OCI-LY7 (cell line): ENCODE measurements around the gene IFI27L1. TPM values are rescaled to one million over a fixed set of nuclear protein-coding genes. Genes with fewer than 3 reads are reported as not detected.

Experiments
- BruUV-seq: library from RNA; stranded (reverse); fragments of 400-500 nt; replicated peaks from 2 replicates; lab custom pipeline; 2021; lab: Mats Ljungman, UMichigan
- CTCF ChIA-PET: fragments of 300-600 bp; sonication (Branson Sonifier 250); formaldehyde crosslinking; loops from one replicate; lab custom pipeline; 2022; ENCODE audit warnings: antibody characterized with exemption; ENCODE audit not compliant: unreplicated experiment; lab: Charles Lee
- POLR2A ChIA-PET: fragments of 300-600 bp; sonication (Branson Sonifier 250); formaldehyde crosslinking; loops from one replicate; lab custom pipeline; 2022; ENCODE audit warnings: antibody characterized with exemption; lab: Charles Lee
- DNase-seq: peaks from one replicate; pipeline ENCODE4 v3.0.0-alpha.2; 2015; ENCODE audit warnings: low spot score
- H2AFZ ChIP-seq: fragments of 200-600 bp; sonication (generic), shearing (Covaris generic); 2 replicates; pipeline ENCODE4 v1.6.1; 2014; ENCODE audit warnings: mild to moderate bottlenecking, antibody characterized with exemption, low read length, moderate library complexity
- H3K27ac ChIP-seq: fragments of 200-600 bp; sonication (generic); 2 replicates; pipeline ENCODE4 v1.5.1; 2014; ENCODE audit warnings: mixed run types, low read depth, mild to moderate bottlenecking, moderate library complexity, low read length, inconsistent platforms; ENCODE audit not compliant: poor library complexity, severe bottlenecking
- H3K36me3 ChIP-seq: fragments of 200-600 bp; sonication (generic); 2 replicates; pipeline ENCODE4 v1.6.1; 2014; ENCODE audit warnings: mild to moderate bottlenecking, antibody characterized with exemption, low read length, moderate library complexity, mixed read lengths; ENCODE audit not compliant: insufficient read depth
- H3K4me1 ChIP-seq: fragments of 200-600 bp; sonication (generic); 2 replicates; pipeline ENCODE4 v1.5.1; 2014; ENCODE audit warnings: mild to moderate bottlenecking, low read length; ENCODE audit not compliant: insufficient read depth, poor library complexity, severe bottlenecking
- H3K4me2 ChIP-seq: fragments of 200-600 bp; sonication (generic); 2 replicates; pipeline ENCODE4 v1.6.1; 2014; ENCODE audit warnings: mild to moderate bottlenecking, low read length
- H3K4me3 ChIP-seq: fragments of 200-600 bp; sonication (generic); 2 replicates; pipeline ENCODE4 v1.5.1; 2014; ENCODE audit warnings: mild to moderate bottlenecking, low read depth, low read length; ENCODE audit not compliant: poor library complexity, severe bottlenecking
- H3K79me2 ChIP-seq: fragments of 200-600 bp; sonication (generic); 2 replicates; pipeline ENCODE4 v1.6.1; 2016; ENCODE audit warnings: low read depth, mild to moderate bottlenecking, low read length, moderate library complexity, mixed read lengths; ENCODE audit not compliant: insufficient read depth
- H3K9me2 ChIP-seq: fragments of 200-600 bp; sonication (generic); 2 replicates; pipeline ENCODE4 v1.6.1; 2016; ENCODE audit warnings: mild to moderate bottlenecking, low read length, mixed read lengths; ENCODE audit not compliant: insufficient read depth
- H3K9me3 ChIP-seq: fragments of 200-600 bp; sonication (generic); 2 replicates; pipeline ENCODE4 v1.6.1; 2014; ENCODE audit warnings: mild to moderate bottlenecking, mixed run types, low read length, mixed read lengths
- H4K20me1 ChIP-seq: fragments of 200-600 bp; sonication (generic); 2 replicates; pipeline ENCODE4 v1.6.1; 2014; ENCODE audit warnings: mild to moderate bottlenecking, antibody characterized with exemption, low read length, moderate library complexity, mixed read lengths; ENCODE audit not compliant: insufficient read depth
- CTCF ChIP-seq: fragments of 200-600 bp; sonication (generic); conservative IDR thresholded peaks from 2 replicates; pipeline ENCODE4 v1.5.1; 2014; ENCODE audit warnings: mild to moderate bottlenecking, antibody characterized with exemption, low read length, moderate library complexity, mixed read lengths
- EZH2phosphoT487 ChIP-seq: fragments of 200-600 bp; sonication (generic); IDR thresholded peaks from 2 replicates; pipeline ENCODE4 v1.6.1; 2018; ENCODE audit warnings: low read depth, borderline replicate concordance, mild to moderate bottlenecking, mixed run types, antibody characterized with exemption, low read length, moderate library complexity, mixed read lengths
- intact Hi-C: fragments of 100-400 bp; cut with micrococcal nuclease; formaldehyde crosslinking; loops from one replicate; pipeline ENCODE4 v1.10.0; 2022; ENCODE audit not compliant: unreplicated experiment
- total RNA-seq, 2 experiments: library from RNA; depleted of rRNA in 1 of 2; stranded (reverse); fragments of >200 nt in 1 of 2; shearing (Covaris generic) in 1 of 2; gene quantifications; 2 replicates each; pipeline ENCODE4 v1.2.3, GENCODE V29; 2014 to 2022

IFI27L1 gene
- total RNA-seq, 2 experiments from 2014 or later, result 49.0 to 61.5 TPM

- no peaks in the 10 kb centered on the region for H3K9me3 ChIP-seq
- no peak overlapping the region for H3K4me3 ChIP-seq
- TF ChIP-seq EZH2phosphoT487 (no peak), CTCF (no peak)
- intact Hi-C loops, result no loop called here
- no TSS peak for BruUV-seq
- POLR2A ChIA-PET, result interaction anchor here (0.5 kb wide), 1 partner anchor 1560 kb away, joined by 3 read pairs; no protein-coding TSS in a partner anchor
- H3K36me3 ChIP-seq, result peaks cover 93% of the 10 kb centered on the region
- no peaks in the 10 kb centered on the region for H4K20me1 ChIP-seq
- DNase-seq, result no peak
- no peak overlapping the region for H3K27ac ChIP-seq
- CTCF ChIA-PET, result no interaction called here
- no peaks in the 10 kb centered on the region for H3K9me2 ChIP-seq
- H3K79me2 ChIP-seq, result no peaks in the 10 kb centered on the region
- H2AFZ ChIP-seq, result no peak overlapping the region
- H3K4me2 ChIP-seq, result no peak overlapping the region
- H3K4me1 ChIP-seq, result no peaks in the 10 kb centered on the region
Measured at GRCh38 chr14:94054936-94055335, 26.2 kb upstream of the IFI27L1 start.

GRCh38 chr14:94056579-94057308, 24.4 kb upstream of the IFI27L1 start:
- Histone ChIP-seq H4K20me1 (no peaks in the 10 kb centered on the region), H3K27ac (no peak overlapping the region), H2AFZ (no peak overlapping the region), H3K36me3 (peaks cover 94% of the 10 kb centered on the region), H3K4me1 (no peaks in the 10 kb centered on the region), H3K9me2 (no peaks in the 10 kb centered on the region), H3K9me3 (no peaks in the 10 kb centered on the region), H3K4me2 (no peak overlapping the region), H3K79me2 (no peaks in the 10 kb centered on the region), H3K4me3 (no peak overlapping the region)
- no TSS peak for BruUV-seq
- ChIA-PET CTCF (interaction anchor here (1.0 to 1.1 kb wide), 2 partner anchors 10 to 21 kb away, joined by 3 read pairs; no protein-coding TSS in a partner anchor), POLR2A (interaction anchor here (0.9 kb wide), 2 partner anchors 26 to 49 kb away, joined by 3 read pairs; no protein-coding TSS in a partner anchor)
- no peak for TF ChIP-seq CTCF
- no peak for TF ChIP-seq EZH2phosphoT487
- intact Hi-C loops, result no loop called here
- DNase-seq, result no peak

- H3K36me3 ChIP-seq, result peaks cover 89% of the 10 kb centered on the region
- H3K79me2 ChIP-seq, result peaks cover 4% of the 10 kb centered on the region; the same call in 1 of the 2 replicates
- DNase-seq, result no peak
- H3K27ac ChIP-seq, result no peak overlapping the region
- no peak for TF ChIP-seq CTCF
- no peak for TF ChIP-seq EZH2phosphoT487
- H3K9me3 ChIP-seq, result no peaks in the 10 kb centered on the region
- ChIA-PET POLR2A (interaction anchor here (0.8 to 1.3 kb wide), 2 partner anchors 23 to 41 kb away, joined by 3 read pairs; partner anchors contain the start of gene IFI27L1), CTCF (interaction anchor here (0.6 kb wide), 1 partner anchor 1570 kb away, joined by 4 read pairs; no protein-coding TSS in a partner anchor)
- no peak overlapping the region for H3K4me3 ChIP-seq
- BruUV-seq, result no TSS peak
- no peaks in the 10 kb centered on the region for H3K4me1 ChIP-seq
- intact Hi-C loops, result no loop called here
- no peak overlapping the region for H3K4me2 ChIP-seq
- no peaks in the 10 kb centered on the region for H4K20me1 ChIP-seq
- H2AFZ ChIP-seq, result no peak overlapping the region
- H3K9me2 ChIP-seq, result no peaks in the 10 kb centered on the region
Measured at GRCh38 chr14:94058128-94058673, 22.9 kb upstream of the IFI27L1 start.
